ENCODE results near the gene SPRY4.
"Not testable (repeated sequence)": the region's sequence is repeated elsewhere in the genome, so short reads cannot be mapped to it uniquely, and the experiment has no call there.

The SPRY4 gene

GRCh38 chr5:142333749-142334148 lies 8.9 kb upstream of the SPRY4 start:
- DNase-seq (ENCODE audit: low read depth in 2 of 2): not testable (repeated sequence)

DNA sequence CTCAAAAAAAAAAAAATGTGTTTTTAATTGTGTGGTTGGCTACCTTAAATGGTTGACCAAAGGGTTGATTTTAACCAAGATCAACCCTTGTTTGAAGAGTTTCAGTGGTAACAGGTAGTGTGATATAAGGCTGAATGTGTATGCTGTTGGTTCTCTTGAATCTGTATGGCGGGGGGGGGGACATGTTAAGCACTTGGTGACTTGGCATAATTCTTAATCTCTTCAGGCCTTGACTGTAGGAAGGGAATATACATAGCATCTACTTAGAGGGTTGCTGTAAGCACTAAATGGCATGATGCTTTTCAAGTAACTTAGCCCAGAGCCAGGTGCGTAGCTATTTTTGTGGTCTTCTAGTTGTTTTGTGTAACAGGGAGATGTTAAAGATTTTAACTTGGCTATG lies 5.6 kb upstream of the SPRY4 start:
- no peak for DNase-seq (ENCODE audit: low read depth in 2 of 2)

GRCh38 chr5:142330026-142330425 lies 5.2 kb upstream of the SPRY4 start:
- DNase-seq (ENCODE audit: low read depth in 2 of 2): no peak

- no peak for DNase-seq (ENCODE audit: low read depth in 2 of 2)
These were observed 2.5 kb upstream of the SPRY4 start for GRCh38 chr5:142327111-142327842.

DNA sequence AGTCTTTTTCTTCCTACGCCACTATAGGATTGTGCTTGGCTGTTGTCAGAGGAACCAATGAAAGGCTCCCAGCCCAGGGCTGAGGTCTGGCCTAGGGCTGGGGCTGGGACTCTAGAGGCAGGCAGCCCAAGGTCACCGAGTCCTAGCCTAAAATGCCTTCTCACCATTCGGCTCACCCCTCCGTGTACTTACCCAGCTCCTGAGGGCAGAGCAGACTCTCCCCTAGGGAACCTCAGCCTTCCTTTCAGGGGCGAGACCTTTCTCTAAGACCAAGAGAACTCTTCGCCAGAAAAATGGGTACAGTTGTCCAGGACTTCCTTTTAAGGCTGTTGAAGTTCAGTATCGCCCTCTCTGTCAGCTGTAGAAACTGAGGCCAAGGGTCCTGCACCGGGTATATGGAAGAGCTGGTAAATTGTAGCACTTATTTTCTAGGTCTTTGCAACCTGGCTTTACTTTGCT lies 1.7 kb upstream of the SPRY4 start:
- DNase-seq (ENCODE audit: low read depth in 2 of 2): no peak

GRCh38 chr5:142325725-142326479 lies 1.1 kb upstream of the SPRY4 start:
- DNase-seq (ENCODE audit: low read depth in 2 of 2): no peak

DNA sequence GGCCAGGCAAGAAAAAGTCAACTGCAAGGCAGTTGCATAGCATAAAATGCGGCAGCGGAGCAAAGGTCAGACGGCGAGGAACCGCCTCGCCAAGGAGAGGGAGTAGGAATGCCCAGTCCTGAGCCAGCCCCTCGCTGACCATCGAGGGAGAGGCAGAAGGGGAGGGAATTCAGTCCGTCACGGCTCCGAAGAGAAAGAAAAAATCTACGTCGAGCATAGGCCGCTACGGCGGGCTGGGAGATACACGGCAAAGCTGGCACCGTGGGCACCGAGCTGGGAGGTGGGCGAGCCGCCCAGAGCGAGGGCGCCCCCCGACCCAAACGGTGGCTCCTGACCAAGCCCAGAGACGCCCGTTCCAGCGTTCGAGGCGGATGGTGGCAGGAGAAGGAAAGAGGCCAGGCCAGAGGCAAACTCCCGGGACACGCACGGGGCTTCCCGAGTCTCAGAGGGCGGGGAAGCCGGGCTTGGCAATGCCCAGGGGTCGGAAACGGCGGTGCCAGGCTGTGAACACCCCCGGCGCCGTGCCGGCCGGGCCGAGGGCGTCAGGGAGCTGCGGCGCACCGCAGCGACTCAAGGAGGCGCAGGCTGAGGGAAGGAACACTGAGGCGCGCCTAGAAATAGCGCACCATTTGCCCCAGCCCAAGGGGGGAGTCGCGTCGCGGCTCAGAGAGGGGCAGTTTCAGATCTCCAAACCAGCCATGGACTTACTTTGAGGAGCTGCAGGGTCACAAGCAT lies 518 bp downstream of the SPRY4 start:
- peak; percentile 14 to 16 for DNase-seq (ENCODE audit: low read depth in 2 of 2)

- no peak for DNase-seq (ENCODE audit: low read depth in 2 of 2)
These were observed 1.2 kb downstream of the SPRY4 start for GRCh38 chr5:142323480-142324135.

- no peak for DNase-seq (ENCODE audit: low read depth in 2 of 2)
These were observed 1.9 kb downstream of the SPRY4 start for GRCh38 chr5:142322747-142323479.

- no peak for DNase-seq (ENCODE audit: low read depth in 2 of 2)
These were observed 2.4 kb downstream of the SPRY4 start for GRCh38 chr5:142322403-142322746.

DNA sequence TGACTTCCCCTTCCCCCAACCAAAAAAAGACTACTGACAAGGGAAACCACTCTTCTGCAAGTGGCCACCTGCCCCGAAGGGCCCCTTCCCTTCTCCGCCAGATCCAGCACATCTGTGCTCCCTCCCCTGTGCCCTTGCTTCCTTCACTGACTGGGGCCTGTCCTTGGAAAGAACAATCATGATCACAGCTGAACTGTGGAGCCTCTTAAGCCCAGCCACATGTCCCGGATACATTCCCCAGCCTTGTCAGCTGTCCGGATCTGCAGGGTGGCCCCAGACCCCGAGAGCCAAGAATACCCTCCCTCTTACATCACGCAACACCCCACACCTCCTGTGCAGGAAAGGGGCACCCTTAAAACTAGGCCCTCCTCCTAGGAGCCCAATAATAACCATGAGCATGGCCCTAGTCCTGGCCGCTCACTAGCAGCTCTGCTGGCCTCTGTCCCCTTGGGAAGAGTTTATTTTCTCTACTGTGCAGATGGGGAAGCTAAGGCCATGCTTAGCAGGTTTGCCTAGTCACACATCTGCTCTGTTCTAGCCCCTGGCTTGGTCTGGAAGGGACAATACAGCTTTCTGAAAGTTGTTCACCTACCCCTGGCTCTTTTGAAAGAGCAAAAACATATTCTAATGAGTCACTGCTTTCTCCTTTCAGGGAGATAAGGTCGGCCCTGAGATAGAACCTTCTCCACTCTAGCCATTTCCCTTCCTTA lies 3.8 kb downstream of the SPRY4 start:
- no peak for DNase-seq (ENCODE audit: low read depth in 2 of 2)

GRCh38 chr5:142320430-142320738 lies 4.4 kb downstream of the SPRY4 start:
- DNase-seq (ENCODE audit: low read depth in 2 of 2): no peak

DNA sequence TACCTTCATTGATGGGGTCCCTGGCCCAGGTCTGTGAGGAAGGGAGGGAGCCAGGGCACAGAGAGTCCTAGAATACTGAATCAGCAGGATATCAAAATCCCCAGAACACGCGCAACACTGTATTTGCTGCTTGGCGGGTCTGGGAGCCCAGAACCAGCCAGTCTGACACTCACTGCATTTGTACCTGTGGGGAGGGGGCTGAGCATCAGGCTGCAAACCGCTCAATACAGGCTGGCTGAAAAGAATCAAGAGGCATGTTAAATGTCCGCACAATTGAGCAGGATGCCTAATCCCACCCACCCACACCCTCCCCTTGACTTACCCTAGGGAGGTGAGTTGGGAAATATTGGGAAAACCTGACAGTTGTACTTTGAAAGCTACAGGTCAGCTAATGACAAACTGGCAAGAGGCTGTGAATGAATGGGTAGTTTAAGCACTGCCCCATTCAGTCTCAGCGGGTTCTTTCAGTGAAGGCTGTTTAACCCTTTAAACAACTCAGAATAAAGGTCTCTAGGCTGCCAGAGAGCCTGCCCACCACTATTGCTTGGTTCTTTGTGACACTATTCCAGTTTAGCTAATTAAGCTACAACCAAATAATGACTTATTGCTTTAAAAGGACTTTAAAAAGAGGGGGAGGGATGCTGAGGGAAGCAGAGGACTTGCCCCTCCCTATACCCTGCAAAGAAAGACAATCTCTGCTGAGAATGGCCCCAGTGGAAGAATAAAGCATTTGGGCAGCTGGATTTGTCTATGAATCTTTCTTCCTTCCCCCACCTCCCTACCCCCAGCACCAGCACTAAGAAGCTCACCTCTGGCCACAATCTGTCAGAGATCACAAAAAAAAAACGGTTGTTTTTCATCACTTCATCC lies 5.0 kb downstream of the SPRY4 start:
- DNase-seq (ENCODE audit: low read depth in 2 of 2): no peak

- no peak for DNase-seq (ENCODE audit: low read depth in 2 of 2)
These were observed 5.7 kb downstream of the SPRY4 start for GRCh38 chr5:142319105-142319504.

GRCh38 chr5:142317753-142318152 lies 7.1 kb downstream of the SPRY4 start:
- no peak for DNase-seq (ENCODE audit: low read depth in 2 of 2)

GRCh38 chr5:142317173-142317572 lies 7.6 kb downstream of the SPRY4 start:
- DNase-seq (ENCODE audit: low read depth in 2 of 2): no peak

- no peak for DNase-seq (ENCODE audit: low read depth in 2 of 2)
These were observed 8.1 kb downstream of the SPRY4 start for GRCh38 chr5:142316681-142317080.

DNA sequence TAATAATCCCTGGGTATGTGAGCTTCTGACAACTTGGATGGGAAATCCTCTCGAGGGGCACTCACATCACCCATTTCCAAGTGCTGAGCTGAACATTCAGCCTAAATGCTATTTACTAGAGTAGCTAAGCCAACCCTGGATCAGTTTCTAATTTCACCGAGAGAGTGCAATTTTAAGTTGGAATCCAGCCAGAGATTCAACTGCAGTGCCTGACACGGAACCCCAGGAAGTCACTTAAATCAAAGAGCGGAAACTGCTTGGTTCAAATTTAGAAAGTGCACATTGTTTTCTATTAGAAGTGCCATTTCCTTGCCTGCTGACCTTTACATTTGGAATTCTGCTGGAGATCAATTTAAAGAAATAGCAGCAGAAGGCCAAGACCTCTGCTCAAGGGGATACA lies 8.8 kb downstream of the SPRY4 start:
- no peak for DNase-seq (ENCODE audit: low read depth in 2 of 2)

- DNase-seq (ENCODE audit: low read depth in 2 of 2): no peak
These were observed 9.5 kb downstream of the SPRY4 start for GRCh38 chr5:142315096-142315900.
